GM21526 (cell line): ENCODE data around the gene TXNL4A.
A peak's percentile ranks its signal among the peaks of the same experiment; 100 is the strongest.
"Not testable (repeated sequence)": the region's sequence is repeated elsewhere in the genome, so short reads cannot be mapped to it uniquely, and the experiment has no call there.

Source experiments
- ATAC-seq: cut with Tn5 transposase; IDR thresholded peaks from one replicate; pipeline ENCODE4 v1.9.1; 2021; ENCODE audit warnings: moderate library complexity; ENCODE audit not compliant: unreplicated experiment, low FRiP score

Gene TXNL4A

DNA sequence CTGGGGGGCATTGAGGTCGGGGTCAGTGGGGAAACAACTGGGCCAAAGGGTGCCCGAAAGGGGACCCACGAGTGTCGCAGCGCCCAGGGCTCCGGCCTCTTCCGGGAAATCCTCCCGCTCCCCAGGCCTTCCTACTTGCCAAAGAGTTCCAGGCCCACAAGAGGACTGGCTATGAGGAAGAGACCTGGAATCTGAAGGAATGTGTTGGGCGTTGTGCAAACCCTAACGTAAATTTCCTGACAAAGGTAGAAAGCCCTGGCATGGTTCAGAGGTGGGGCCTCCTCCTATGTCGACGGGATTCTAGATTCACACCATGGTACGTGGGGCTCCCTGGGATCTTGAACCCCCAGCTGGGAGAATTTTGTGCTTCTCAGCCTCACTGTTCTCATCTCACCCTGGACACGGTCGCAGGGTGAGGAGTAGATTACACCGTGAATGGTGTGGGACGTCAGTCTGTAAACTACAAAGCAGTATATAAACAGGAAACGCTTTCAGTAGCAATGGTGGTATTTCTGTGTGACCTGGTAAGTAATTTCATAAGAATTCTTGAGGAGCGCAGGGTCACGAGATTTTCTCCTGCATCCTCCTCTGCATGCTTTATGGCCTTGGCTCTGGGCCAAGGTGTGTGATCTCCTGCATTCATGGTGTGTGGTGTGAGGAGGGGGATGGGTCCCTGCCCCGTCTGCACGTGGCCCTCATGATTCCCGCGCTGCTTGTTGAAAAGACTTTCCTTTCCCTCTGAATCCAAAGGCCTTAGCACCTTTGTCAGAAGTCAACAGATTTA, 23.1 kb downstream of the TXNL4A start:
- no peak for ATAC-seq

- ATAC-seq = peak; percentile 50
Measured at GRCh38 chr18:79964330-79965118, 23.8 kb downstream of the TXNL4A start, which contains the start of gene HSBP1L1. Gene HSBP1L1, plus strand, starts transcription at chr18:79964643. Its CDS starts 93 bp downstream, at chr18:79964736.

DNA sequence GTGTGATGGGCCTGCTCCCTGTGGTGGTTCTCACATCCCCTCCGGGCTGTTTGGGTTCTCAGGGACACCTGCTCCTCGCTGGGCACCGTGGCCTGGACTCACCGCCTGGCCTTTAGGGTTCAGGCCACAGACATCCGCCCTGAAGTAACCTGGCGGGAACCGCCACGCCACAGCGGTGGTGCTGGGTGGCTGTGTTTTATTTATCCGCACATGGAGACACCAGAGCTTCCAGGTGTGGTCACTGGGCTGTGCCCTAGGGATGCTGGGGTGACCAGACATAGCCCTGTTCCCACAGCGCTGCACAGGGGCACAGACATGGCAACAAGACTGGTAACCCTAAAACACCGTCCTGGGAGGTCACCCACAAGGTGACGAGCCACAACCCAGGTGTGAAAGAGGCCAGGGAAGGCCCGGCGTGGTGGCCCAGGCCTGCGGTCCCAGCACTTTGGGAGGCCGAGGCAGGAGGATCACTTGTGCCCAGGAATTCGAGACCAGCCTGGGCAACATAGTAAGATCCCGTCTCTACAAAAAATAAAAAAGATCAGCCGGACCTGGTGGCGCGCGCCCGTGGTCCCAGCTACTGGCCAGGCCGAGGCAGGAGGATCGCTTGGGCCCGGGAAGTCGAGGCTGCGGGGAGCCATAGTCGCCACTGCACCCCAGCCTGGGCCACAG, 24.6 kb downstream of the TXNL4A start:
- no peak for ATAC-seq

DNA sequence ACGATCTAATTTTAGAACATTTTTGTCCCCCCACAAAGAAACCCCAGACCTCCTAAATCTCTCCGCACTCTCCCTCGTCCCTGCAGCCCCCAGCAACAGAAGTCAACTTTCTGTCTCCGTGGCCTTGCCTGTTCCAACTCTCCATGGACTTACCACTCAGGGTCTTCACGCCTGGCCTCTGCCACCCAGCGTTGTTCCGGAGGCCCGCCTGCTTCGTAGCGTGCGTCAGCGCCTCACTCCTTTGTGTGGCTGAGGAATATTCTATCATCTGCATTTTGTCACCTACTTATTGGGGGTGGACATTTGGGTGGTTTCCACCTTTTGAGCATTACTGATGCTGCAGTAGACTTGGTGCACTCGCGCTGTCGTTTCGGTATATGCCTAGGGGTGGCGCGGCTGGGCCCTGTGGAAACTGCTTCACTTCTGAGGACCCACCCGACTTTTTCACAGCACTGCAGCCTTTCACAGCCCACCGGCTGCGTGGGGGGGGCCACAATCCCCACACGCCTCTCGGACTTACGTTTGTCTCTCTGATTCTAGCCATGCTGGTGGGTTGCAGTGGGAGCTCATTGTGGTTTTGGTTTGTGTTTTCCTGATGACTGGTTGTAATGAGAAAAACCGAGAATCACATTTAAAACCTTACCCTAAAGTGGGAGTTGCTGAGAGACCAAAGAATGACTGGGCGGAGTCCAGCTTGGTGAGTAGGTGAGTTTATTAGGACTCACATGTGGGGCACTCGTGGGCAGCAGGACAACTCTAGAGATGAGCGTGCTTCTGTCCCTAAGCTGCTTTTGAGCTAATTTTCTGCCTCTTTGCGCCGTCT, 25.3 kb downstream of the TXNL4A start:
- peak; percentile 69 for ATAC-seq

DNA sequence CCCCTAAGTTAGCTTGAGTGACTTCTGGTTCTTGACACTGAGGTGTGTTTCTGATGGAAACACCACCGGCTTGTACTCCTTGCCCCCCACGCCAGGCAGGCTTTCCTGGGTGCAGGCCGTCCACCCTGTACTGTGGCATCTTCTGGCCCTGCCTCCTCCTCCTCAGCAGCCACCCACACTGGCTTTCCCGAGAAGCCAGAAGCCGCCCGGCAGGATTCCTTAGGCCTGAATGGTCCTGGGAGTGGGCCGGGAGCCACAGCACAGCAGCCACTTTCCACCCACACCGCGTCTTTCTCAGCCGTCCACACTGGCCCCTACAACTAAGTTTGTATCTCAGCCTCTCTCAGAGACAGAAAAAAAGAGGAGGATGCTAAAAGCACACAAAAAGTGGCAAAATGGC, 26.1 kb downstream of the TXNL4A start:
- no peak for ATAC-seq

DNA sequence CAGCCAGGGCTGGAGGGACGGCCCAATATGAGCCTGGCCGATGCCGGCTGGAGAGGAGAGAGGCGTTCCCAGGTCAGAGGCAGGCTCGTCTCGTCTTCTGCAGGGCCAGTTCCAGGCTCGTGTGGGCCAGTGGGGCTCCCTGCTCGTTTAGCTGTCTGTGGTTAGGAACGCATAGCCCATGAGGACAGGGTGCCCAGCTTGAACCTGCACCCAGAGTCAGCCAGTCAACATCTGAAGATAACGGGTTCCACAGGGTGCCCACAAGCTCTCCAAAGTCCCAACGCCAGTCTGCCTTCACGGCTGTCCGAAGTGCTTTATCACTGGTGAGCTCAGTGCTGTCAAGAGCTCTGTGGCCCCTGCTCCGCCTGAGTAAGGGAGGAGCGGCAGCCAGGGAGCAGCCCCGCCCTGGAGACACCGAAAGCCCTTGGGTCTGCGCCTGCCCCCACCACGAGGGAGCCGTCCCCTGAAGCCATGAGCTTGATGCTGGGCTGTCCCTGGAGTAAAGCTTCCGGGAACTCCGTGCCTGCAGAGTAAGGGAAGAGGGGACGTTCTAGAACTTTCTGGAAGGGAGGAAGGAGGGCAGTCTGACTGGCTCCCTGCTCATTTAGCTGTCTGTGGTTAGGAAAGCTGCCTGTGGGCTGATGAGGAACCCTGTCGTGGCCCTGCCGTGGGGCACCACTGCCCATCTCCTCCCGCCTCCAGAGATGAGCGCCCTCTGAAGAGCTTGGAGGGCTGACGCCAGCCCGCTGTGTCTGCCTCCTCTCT, 26.7 kb downstream of the TXNL4A start:
- ATAC-seq = no peak

- no peak for ATAC-seq
Measured at GRCh38 chr18:79960921-79961526, 27.3 kb downstream of the TXNL4A start.

- not testable (repeated sequence) for ATAC-seq
Measured at GRCh38 chr18:79960161-79960801, 28.1 kb downstream of the TXNL4A start.

DNA sequence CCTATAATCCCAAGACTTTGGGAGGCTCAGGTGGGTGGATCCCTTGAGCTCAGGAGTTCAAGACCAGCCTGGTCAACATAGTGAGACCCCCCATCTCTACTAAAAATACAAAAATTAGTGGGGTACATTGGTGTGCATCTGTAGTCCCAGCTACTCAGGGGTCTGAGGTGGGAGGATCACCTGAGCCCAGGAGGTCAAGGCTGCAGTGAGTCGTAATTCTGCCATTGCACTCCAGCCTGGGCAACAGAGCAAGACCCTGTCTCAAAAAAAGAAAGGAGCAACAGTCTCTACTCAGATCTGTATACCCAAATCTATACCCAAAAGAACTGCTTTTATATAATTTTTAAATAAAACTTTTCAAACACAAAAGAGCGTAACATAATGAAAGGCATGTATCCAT, 29.4 kb downstream of the TXNL4A start:
- ATAC-seq = no peak

- no peak for ATAC-seq
Measured at GRCh38 chr18:79956276-79956675, 32.1 kb downstream of the TXNL4A start.

- no peak for ATAC-seq
Measured at GRCh38 chr18:79955302-79956075, 32.9 kb downstream of the TXNL4A start.

DNA sequence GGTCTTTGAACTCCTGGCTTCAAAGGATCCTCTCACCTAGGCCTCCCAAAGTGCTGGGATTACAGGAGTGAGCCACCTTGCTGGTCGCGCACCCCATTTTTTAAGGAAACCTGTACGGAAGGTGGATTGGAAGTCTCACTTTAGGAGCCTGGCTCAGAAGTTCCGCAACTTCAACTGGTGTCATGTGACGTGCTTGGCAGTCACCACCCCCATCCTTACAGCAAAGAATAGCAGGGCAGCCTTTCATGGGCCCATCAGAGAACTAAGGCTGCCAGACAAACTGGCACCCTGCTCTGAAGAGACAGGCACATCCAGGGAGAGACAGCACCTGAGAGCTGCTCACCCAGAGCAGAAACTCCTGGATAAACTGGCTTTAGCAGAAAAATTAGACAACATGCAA, 33.6 kb downstream of the TXNL4A start:
- no peak for ATAC-seq

DNA sequence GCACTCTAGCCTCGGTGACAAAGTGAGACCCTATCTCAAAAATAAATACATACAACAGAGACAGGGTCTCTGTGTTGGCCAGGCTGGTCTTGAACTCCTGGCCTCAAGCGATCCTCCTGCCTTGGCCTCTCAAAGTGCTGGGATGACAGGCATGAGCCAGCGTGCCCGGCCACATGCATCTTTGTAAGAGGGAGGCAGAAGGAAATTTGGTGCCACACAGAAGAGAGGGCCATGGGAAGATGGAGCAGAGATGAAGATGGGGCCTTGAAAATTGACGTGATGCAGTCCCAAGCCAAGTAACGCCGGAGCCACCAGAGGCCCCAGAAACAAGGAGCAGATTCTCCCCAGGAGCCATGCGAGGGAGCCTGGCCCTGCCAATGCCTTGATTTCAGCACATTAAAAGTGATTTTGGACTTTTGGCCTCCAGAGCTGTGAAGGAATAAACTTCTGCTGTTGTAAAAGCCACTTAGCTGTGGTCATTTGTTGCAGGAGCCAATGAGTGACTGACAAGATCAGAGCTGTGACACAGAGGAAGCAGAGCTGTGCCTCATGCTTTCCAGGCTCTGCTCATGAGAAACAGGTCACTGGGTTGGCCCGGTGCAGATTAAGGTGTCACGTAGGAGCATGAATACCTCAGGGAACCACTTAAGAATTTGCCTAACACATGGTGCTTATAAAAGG, 34.3 kb downstream of the TXNL4A start:
- no peak for ATAC-seq

DNA sequence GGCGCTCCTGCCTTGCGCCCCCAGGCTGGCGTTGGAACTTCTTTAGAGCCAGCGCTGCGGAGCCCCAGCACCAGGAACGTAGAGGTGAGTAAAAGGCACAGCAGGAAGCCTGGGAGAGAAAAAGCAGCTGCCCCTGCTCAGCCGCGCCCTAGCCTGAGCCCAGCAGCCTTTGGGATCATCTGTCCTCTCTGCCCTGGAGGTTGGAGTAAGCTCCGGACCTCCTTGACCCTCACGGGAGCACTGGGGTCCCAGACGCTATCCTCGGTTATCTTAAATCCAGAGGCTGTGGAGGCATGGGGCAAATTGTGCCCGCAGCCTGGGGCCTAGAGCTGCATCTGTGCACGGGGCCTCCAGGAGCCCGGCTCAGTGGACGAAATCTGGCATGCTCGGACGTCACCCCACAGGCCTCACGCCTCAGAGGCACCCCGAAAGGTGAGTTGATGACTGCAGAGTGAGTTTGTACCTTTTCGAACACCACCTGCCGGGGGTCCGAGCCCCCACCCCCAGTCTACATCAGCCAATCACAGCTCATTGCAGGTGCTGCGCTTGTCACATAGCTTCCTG, 35.3 kb downstream of the TXNL4A start:
- ATAC-seq = no peak

DNA sequence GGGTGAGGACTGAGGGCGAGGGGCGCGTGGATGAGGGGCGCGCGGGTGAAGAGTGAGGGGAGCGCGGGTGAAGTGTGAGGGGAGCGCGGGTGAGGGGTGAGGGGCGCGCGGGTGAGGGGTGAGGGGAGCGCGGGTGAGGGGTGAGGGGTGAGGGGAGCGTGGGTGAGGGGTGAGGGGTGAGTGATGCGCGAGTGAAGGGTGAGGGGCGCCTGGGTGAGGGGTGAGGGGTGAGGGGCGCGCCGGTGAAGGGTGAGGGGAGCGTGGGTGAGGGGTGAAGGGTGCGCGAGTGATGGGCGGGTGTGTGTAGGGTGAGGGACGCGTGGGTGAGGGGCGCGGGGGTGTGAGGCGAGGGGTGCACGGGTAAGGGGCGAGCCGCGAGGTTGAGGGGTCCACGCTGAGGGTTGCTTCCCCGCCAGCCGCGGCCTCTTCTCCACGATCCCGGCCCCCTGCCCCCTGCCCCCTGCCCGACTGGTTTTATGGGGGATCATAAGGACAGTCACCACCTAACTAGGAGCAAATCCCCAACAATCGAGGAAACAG, 35.8 kb downstream of the TXNL4A start:
- ATAC-seq = no peak

DNA sequence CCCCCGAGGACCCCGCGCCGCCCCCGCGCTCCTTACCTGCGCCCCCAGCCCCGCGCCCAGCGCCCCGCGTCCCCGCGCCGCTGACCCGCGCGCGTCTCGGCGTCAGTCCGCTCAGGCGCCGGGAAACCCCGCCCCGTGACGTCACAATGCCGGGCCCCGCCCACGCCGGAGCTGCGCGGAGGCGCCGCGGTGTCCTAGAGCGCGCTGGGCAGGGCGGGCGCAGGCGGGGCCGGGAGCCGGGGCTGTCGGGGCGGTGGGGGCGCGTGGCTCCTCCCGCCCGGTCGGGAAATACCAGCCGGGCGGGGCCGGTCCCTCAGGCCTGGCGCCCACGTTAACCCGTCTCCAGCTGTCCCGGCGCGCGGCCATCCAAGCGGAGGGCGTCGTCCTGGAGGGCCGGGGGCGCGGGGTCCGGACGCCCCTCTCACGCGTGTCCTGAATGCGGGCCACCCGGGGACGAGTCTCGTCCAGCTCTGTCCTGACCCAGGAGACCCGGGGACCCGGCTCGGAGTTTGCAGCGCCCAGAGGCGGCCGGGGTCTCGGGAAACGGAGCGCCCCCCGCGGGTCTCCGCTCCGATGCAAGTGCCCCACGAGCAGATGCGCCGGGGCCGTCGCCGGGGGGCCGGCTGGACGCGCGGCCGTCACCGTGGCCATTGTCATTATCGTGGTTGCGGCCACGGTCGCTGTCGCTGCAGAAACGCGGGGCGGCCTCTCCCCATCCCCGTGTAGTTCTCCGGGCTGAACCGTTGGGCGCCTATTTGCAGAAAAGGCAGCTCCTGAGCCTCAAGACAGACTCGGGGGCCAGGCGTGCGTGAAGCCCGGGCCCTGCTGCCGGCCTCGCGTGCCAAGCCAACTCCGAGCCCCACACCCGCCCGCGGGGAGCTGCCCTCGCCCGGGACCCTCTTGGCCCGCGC, 36.6 kb downstream of the TXNL4A start, which contains the start of gene SLC66A2:
Gene SLC66A2 (minus strand): TSS at position 109 of the 911 bp plus-strand sequence. CDS start 727 bp downstream, outside the sequence.
- ATAC-seq = peak; percentile 80
